NCI-H2227 treated with DMSO at 0.1 percent for 48 hours (cell line): ENCODE results near the gene UBL5.
"Not testable (repeated sequence)": the region's sequence is repeated elsewhere in the genome, so short reads cannot be mapped to it uniquely, and the experiment has no call there.

Source experiments
- DNase-seq: peaks from one replicate; lab custom pipeline; 2025; lab: John Stamatoyannopoulos, UW

UBL5 gene

GRCh38 chr19:9827289-9828238, at the start of gene UBL5:
Gene UBL5 (plus strand): TSS chr19:9827918. CDS start chr19:9828338, 420 bp downstream.
- peak; percentile 80 for DNase-seq

- no peak for DNase-seq
Measured at GRCh38 chr19:9782338-9782737, 45.4 kb upstream of the UBL5 start.

DNA sequence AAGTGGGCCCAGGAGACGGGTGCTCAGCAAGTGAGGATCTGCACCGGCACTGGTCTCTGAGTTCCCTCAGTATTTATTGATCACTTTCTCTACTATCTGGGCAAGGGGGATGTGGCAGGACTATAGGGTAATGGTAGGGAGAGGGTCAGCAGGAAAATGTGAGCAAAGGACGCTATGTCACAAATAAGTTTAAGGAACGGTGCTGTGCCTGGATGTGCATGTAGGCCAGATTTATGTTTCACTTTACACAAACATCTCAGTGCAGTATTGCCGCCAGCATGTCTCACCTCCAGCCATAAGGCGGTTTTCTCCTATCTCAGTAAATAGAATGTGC, 43.6 kb upstream of the UBL5 start:
- DNase-seq, result not testable (repeated sequence)

- peak; percentile 92 for DNase-seq
Measured at GRCh38 chr19:9785367-9786331, 42.1 kb upstream of the UBL5 start.

DNA sequence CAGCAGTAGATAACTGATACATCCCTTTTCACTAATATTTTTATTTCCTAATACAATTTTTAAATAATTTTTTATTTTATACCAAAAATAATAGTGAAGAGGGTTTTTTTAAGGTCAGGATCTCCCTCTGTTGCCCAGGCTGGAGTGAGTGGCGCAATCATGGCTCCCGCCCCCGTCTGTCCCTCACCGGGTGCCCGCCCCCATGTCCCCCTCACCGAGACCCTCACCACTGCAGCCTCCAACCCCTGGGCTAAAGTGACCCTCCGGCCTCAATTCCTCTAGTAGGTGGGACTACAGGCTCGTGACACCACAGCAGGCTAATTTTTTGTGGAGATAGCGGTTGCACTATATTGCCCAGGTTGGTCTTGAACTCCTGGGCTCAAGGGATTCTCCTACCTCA, 41.4 kb upstream of the UBL5 start:
- DNase-seq, result no peak

DNA sequence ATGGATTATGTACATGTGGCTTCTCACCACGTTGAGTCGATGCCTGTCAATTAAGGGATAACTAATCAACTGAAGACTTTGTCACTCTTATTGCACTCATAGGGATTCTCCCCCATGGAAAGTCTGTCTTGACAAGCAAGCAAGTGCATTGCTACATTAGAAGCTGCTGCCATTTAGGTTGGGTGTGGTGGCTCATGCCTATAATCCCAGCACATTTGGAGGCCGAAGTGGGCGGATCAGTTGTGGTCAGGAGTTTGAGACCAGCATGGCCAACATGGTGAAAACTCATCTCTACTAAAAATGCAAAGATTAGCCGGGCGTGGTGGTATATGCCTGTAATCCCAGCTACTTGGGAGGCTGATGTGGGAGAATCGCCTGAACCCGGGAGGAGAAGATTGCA, 40.9 kb upstream of the UBL5 start:
- DNase-seq, result no peak

DNA sequence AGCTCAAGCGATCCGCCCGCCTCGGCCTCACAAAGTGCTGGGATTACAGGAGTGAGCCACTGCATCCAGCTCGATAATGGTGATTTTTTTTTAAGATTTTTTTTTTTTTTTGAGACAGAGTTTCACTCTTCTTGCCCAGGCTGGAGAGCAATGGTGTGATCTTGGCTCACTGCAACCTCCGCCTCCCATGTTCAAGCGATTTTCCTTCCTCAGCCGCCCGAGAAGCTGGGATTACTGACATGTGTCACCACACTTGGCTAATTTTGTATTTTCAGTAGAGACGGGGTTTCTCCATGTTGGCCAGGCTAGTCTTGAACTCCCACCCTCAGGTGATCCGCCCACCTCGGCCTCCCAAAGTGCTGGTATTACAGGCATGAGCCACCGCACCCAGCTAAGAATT, 39.1 kb upstream of the UBL5 start:
- not testable (repeated sequence) for DNase-seq

DNA sequence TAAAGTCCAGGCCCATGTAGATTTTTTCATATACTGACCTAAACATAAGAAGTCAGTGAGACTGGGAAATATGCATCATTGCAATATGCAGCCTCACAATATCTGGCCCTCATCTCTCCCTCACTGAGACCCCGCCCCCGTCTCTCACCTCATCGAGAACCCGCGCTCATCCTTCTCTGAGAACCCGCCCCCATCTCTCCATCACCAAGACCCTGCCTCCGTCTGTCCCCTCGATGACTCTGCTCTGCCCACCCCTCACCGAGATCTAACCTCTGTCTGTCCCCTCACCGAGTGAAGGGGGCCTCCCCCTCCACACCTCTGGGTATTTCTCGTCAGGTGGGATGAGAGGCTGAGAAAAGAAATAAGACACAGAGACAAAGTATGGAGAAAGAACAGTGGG, 38.7 kb upstream of the UBL5 start:
- no peak for DNase-seq

GRCh38 chr19:9789579-9789978, 38.1 kb upstream of the UBL5 start:
- not testable (repeated sequence) for DNase-seq

DNA sequence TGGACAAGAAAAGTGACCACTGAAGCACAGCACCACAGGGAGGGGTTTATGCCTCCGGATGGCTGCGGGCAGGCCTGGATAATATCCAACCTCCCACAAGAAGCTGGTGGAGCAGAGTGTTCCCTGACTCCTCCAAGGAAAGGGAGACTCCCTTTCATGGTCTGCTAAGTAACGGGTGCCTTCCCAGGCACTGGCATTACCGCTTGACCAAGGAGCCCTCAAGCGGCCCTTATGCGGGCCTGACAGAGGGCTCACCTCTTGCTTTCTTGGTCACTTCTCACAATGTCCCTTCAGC, 36.7 kb upstream of the UBL5 start:
- not testable (repeated sequence) for DNase-seq

GRCh38 chr19:9791552-9792205, 36.0 kb upstream of the UBL5 start:
- DNase-seq, result peak; percentile 80

GRCh38 chr19:9792206-9793070, 35.3 kb upstream of the UBL5 start:
- peak; percentile 92 for DNase-seq

GRCh38 chr19:9793071-9793591, 34.6 kb upstream of the UBL5 start:
- peak; percentile 32 for DNase-seq

DNA sequence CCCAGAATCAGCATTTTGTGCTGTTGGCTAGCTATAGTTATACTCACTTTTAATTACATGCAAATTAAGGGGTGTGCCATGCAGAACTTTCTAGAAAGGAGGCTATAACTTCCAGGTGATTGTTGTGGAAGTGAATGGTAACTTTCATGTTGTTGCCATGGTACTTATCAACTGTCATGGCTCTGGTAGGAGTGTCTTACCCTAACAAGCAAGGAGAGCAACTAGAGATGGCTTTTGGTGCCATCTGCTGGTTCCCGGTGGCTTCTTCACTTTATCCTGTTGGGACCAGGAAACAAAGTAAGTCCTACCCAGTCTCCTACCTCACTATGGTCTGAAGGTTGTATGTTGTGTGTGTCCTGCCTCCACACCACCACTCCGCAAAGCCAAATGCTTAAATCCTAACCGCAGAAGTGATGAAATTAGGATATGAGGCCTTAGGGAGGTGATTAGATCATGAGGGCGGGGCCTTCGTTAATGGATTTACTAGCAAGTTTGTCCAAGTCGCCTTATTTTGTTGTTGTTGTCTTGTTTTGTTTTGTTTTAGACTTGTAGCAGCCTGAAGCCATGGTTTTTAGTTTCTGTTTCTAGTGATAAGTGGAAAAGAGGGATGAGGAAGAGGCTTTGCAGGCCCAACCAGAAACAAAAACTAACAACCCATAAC, 31.5 kb upstream of the UBL5 start:
- DNase-seq, result peak; percentile 68

DNA sequence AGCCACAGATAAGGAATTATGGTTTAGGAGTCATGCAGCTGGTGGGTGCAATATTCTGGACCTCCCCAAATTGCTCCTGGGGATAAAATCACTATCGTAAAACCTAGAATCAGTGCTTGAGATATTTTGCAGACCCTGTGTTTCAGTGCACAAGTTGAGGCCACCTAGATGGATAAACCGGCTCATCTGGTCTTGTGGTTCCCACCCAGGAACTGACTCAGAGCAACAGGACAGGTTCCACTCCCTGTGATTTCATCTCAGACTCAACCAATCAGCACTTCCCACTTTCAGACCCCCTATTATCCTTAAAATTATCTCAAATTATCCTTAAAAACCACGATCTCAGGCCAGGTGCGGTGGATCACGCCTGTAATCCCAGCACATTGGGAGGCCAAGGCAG, 29.8 kb upstream of the UBL5 start:
- DNase-seq, result no peak

DNA sequence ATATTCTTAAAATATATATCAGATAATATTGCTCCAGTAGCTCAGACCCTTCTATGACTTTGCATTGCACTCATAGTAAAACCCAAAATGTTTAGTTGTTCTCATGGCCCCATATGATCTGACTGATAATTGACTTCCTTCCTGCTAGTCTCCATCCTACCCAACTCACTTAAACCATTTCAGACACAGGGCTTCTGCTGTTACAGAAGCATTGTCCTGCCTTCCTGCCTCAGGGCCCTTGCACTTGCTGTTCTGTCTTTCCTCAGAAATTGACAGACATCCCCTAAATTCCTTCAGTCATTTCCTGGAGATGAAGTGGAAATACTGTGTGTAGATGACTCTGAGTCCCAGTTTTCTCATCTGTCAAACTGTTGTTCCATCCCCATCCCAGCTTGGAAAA, 28.6 kb upstream of the UBL5 start:
- no peak for DNase-seq

- DNase-seq, result no peak
Measured at GRCh38 chr19:9801976-9802375, 25.7 kb upstream of the UBL5 start.

DNA sequence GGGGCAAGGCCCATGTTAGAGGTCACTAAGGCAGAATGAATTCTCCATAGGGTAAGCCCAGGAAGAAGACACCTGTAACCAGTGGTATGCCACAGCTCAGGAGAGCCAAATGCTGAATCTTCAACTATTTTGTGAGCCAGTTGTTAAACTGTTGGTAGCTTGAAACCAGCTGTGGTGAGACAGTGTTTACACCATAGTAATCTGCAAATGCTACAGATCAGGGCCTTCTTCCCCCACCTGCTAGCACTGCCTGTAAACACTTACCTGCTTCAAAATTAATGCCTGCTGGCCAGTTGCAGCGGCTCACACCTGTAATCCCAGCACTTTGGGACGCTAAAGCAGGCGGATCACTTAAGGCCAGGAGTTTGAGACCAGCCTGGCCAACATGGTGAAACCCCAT, 20.9 kb upstream of the UBL5 start:
- DNase-seq, result no peak

DNA sequence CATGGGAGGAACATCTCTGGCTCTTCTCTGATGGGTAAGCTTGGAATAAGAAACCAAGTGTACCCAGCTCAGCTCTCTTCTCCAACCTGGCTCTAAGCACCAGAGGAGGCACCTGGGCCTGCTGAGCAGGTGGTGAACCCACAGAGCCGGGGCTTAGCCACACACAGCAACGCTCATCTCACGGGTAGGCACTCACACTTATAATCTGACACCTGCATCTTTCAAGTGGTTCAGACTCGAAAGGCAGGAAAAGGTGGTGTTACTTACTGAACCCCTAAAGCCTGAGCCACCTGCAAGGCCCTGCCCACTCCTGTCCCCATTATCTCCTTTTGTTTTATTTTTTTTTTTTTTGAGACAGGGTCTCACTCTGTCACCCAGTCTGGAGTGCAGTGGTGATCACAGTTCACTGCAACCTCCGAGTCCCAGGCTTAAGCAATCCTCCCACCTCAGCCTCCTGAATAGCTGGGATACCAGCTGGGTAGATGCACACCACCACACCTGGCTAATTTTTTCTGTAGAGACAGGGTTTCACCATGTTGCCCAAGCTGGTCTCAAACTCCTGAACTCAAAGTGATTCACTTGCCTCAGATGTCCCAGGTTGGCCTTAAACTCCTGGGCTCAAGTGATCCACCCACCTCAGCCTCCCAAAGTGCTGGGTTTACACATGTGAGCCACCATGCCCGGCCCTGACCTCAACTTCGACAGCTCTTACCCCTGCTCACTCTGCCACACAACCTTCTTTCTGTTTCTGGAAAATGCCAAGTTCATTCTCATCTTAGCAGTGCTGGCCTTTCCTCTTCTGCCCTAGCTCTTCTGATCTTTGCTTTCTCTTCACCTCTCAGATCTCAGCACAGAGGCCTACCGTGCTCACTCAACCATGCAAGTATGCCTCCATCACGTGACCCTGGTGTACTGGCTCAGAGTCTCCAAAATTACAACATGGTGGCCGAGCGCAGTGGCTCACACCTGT, 18.6 kb upstream of the UBL5 start:
- DNase-seq, result no peak
